ENCODE measurements around the gene GPA33.

Gene GPA33, protein sequence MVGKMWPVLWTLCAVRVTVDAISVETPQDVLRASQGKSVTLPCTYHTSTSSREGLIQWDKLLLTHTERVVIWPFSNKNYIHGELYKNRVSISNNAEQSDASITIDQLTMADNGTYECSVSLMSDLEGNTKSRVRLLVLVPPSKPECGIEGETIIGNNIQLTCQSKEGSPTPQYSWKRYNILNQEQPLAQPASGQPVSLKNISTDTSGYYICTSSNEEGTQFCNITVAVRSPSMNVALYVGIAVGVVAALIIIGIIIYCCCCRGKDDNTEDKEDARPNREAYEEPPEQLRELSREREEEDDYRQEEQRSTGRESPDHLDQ

DNA sequence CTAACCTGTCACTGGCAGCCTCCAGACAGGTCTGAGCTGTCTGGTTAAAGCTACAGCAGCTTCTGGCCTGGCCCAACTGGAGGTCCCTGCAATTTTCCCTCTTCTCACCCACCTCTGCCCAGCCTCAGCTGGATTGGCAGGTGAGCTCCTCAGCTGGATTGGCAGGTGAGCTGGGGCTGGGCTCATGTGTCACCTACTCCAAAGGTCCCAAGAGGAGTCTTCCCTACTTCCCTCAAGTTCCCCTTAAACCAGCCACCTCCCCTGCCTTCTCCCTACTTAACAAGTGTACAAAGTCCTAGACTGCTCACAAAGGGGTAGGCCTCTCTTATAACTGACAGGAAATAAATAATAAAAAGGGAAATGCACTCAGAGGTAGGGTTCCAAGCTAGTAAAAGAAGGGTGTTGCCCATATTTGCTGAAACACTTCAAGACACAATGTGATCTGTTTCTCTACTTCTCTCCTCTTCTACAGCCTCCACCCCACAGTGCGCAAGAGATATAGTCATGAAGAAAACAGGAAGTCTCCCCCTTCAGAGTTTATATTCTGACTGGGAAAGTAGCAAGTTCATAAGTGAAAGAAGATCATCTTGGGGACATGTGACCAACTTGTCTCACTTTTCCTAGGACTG is at the start of gene GPA33:
TSS of gene GPA33 (minus strand) at position 64 of the 629 bp plus-strand sequence. CDS start 90 bp downstream, outside the sequence.
- DNase-seq (ENCODE audit: low spot score), result no peak

DNA sequence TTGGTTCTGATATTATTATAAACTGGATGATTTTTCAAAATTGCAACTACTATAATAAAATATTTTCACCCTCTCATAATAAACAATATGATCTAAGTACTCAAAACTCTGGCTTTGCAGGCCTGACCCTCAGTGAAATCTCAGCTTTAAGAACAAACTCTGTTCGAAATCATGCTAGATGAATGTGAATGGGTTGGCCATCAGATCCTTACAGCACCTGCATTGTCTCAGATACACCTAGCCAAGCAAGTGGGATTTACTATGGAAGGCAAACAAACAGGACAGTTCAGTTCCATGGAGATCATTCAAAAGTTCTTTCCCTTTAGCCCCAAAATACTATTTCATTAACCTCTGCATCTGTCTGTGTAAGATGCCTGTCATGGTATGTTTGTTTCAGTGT is 48.5 kb upstream of the GPA33 start:
- no peak for DNase-seq (ENCODE audit: low spot score)

DNA sequence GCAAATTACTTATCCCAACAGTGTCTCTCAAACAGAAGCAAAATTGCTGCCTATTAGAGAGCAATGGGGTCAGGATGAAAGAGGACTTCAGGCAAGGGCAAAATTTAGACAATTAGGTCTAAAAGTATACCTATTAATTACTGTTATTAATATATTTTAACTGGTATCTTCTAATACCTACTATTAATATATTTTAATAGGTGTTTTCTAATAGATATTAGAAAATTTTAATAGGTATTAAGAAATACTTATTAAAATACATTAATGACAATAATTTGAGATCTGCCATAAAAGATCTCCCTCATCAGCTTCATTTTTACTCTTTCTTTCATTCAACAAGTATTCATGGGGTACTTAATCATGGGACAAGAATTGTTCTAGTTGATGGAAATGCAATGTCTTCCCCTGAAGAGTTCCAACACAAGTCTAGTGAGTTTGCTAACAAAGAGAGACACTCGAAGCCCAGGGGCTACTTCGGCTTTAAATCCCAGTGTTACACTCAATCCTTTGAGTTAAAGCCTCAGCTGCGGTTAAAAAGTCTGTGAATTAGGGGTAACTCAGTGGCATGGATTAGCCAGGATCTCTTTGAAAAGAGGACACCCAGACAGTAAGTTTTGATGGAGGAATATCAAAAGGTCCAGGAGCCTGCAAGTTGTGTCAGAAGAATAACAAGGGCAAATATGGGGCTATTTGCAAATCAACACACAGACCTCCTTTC is 47.8 kb upstream of the GPA33 start:
- no peak for DNase-seq (ENCODE audit: low spot score)

DNA sequence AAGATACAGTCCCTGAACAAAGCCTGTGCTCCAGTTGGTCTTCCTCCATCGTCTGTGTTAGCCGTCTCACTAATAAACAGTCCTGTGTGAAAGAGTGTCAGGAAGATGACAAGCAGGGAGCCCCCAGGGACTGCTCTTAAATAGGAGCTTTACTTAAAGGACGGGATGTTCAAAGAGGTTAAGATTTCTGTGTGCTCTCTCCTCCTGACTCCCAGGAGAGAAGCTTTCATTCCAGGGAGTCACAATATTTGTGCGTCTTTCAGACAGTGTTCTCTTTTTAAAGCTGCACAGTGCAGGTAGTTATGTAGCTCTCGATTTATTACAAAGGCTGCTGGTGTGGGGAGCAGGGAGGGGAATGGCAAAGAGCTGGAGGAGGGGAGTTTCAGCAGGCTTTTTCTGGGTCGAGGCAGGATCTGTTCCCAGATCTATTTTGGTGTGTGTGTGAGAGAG is 47.2 kb upstream of the GPA33 start:
- no peak for DNase-seq (ENCODE audit: low spot score)

DNA sequence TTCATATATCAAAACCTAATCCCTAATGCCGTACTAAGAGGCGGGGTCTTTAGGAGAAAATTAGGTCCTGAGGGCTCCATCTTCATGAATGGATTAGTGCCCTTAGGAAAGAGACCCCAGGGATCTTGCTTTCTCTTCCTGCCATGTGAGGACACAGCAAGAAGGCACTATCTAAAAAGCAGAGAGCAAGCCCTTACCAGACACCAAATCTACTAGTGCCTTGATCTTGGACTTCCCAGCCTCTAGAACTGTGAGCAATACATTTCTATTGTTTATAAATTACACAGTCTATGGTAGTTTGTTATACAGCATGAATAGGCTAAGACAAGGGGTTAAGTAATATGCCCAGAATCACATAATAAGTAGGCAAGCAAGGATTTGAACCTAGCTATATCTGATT is 46.6 kb upstream of the GPA33 start:
- no peak for DNase-seq (ENCODE audit: low spot score)

DNA sequence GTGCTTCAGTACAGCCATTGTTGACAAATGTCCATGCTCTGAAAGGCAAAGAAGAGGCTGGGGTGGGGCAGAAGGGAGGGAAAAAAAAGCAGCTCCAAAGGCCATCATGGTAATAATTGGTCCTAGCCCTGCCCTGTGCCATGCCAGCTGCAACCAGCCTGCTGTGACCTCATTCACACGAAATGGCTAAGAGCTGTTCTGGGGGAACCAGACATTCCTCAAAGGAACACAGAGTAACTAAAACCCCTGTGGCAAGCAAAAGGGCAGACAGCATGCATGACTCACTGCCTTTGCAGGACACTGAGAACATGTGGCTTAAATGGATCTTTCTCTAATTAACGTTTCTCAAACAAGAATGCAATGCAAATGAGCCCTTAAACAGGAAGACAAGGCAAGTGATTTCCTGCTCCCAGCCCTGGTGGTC is 46.0 kb upstream of the GPA33 start:
- peak; percentile 52 for DNase-seq (ENCODE audit: low spot score)

DNA sequence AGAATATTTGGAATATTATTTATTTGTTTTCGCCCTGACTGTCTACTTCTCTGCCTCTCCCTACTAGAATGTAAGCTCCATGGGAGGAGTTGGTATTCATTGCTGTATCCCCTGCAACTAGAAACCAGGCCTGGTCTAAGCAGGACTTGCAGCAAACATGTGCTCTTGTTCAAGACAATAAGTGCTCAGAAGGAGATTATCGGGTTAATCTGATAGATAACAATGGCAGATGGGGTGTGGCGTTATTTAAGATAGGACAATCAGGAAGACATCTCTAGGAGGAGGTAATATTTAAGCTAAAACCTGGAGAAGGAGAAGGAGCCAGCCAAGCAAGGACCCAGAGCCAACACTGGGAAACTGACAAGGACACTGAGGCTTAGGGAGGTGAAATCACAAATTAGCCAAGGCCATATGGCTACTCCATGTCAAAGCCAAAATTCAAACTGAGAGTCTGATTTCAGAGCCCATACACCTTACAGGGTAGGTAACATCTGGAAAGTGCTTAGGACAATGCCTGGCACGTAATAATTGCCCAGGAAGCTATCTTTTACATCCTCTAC is 45.2 kb upstream of the GPA33 start:
- no peak for DNase-seq (ENCODE audit: low spot score)

DNA sequence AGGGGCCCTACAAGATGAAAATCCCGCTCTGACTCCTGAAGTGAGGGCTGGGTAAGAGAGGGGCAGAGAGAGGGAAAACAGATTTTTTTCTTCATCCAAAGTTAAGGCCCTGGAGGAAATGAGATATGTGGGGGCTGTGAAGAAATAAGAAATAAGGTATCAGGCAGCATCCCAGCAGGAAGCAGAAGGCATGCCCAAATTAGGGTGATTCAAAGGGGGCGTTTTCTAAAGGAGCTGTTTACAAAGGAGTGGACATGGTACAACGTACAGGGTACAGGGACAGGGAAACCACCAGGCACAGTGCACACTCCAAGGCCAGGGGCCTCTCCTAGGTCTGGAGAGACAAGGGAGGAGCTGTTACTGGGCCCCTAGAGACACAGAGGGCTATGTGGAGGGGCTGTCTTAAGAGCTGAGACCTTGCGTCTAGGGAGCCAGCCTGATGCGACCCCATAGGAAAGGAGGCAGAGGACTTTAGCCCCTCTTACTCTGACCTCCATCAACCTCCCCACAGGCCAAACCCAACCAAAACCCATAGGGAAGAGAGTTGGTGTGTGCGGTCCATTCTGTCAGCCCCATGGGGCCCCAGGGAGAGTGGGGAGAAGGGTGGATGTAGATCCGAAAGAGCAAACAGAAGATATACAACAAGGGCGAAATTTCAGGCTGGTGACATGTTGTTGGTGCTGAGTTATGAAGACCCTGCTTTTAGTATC is 42.3 kb upstream of the GPA33 start:
- no peak for DNase-seq (ENCODE audit: low spot score)

DNA sequence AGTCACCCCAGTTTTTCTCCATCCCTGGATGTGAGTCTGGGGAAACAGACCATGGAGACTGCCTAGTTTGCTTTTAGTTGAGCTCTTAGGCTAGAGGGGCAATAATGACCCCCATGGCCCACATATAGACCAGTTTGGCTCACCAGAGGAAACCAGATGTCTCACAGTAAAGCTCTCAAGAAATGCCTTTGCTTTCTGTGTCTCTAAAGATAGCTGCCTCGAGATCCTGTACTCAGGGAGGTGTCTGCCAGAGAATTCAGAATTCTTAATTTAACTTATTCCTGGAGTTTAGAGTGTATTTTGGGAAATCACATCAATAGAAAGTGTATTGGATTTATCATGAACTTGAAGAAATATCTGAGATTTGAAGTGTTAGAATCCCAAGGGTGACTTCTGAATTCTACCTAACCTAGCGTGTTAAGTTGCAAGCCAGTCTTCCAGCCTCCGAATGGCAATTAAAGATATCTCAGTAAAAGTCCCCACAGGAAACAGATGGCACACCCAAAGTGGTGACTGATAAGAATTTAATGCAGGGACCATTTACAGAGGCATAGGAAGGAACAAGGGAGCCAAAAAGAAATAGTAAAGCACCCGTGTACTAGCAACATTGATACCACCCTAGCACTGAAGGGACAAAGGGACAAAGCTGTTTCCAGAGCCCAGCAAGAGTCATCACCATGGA is 40.8 kb upstream of the GPA33 start:
- no peak for DNase-seq (ENCODE audit: low spot score)

DNA sequence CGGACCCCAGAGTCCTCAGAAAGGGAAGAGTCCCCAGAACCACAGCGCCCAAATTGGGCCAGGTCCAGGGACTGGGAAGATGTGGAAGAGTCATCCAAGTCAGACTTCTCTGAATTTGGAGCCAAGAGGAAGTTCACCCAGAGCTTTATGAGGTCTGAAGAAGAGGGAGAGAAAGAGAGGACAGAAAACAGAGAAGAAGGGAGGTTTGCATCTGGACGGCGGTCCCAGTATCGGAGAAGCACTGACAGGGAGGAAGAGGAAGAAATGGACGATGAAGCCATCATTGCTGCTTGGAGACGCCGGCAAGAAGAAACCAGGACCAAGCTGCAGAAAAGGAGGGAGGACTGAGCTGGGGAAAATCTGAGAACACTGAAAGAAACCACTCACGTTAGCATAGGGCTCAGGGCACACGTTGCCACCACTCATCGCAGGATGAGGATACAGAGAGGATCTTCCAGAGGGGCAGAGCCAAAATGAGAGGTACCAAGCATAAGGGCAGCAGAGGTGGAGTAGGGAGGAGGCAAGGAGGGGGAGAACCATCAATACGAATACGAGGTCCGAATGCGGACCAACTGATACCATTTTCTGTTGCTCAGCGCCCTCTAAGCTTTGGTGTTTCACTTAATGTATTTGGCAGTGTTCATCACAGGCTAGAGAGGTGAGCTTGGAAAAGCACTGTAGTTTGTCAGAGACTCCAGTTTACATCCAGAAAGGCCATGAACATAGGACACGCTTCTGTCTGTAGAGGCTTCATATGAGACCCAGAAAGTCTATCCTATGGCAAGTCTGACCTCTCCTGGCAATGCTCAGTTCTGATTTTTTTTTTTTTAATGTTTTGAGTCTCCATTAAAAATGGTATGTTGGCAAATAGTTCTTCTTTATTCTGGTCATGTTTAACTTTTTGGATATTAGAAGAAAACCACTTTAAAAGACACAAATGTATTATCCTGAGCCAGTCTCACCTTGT is 38.4 kb upstream of the GPA33 start:
- no peak for DNase-seq (ENCODE audit: low spot score)

DNA sequence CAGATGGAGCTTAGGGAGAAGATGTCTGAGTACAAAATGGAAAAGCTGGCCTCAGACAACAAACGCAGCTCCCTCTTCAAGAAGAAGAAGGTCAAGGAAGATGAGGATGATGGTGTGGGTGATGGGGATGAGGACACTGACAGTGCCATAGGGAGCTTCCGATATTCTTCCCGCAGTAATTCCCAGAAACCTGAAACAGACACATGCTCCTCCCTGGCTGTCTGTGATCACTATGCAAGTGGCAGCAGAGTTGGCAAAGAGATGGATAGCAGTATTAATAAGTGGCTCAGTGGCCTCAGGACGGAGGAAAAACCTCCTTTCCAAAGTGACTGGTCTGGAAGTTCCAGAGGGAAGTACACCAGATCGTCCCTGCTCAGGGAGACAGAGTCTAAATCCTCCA is 37.5 kb upstream of the GPA33 start:
- no peak for DNase-seq (ENCODE audit: low spot score)

DNA sequence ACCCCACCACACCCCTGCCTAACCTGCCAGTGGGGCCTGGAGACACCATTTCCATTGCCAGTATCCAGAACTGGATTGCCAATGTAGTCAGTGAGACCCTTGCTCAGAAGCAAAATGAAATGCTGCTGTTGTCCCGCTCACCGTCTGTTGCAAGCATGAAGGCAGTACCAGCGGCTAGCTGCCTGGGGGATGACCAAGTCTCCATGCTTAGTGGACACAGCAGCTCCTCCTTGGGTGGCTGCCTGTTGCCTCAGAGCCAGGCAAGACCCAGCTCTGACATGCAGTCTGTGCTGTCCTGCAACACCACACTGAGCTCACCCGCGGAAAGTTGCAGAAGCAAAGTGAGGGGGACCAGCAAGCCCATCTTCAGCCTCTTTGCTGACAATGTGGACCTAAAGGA is 37.1 kb upstream of the GPA33 start:
- DNase-seq (ENCODE audit: low spot score), result no peak

DNA sequence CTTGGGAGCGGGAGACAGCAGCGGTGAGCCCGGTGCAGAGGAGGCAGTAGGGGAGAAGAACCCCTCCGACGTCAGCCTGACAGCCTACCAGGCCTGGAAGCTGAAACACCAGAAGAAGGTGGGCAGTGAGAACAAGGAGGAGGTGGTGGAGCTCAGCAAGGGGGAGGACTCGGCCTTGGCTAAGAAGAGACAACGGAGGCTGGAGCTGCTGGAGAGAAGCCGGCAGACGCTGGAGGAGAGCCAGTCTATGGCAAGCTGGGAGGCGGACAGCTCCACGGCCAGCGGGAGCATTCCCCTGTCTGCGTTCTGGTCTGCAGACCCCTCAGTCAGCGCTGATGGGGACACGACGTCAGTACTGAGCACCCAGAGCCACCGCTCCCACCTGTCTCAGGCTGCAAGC is 36.6 kb upstream of the GPA33 start:
- DNase-seq (ENCODE audit: low spot score), result no peak

DNA sequence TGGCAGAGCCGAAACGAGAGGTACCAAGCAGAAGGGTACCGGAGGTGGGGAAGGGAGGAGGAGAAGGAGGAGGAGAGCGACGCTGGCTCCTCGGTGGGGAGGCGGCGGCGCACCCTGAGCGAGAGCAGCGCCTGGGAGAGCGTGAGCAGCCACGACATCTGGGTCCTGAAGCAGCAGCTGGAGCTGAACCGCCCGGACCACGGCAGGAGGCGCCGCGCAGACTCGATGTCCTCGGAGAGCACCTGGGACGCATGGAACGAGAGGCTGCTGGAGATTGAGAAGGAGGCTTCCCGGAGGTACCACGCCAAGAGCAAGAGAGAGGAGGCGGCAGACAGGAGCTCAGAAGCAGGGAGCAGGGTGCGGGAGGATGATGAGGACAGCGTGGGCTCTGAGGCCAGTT is 36.1 kb upstream of the GPA33 start:
- no peak for DNase-seq (ENCODE audit: low spot score)

DNA sequence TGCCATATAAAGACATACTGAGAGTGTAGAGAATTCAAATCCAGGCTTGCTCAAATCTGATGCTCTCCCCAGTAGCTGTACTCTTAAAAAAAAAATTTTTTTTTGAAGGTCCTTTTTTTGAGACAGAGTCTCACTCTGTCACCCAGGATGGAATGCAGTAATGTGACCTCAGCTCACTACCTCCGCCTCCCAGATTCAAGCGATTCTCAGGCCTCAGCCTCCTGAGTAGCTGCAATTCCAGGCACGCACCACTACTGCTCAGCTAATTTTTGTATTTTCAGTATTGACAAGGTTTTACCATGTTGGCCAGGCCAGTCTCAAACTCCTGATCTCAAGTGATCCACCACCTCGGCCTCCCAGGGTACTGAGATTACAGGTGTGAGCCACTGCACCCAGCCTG is 32.4 kb upstream of the GPA33 start:
- DNase-seq (ENCODE audit: low spot score), result no peak

DNA sequence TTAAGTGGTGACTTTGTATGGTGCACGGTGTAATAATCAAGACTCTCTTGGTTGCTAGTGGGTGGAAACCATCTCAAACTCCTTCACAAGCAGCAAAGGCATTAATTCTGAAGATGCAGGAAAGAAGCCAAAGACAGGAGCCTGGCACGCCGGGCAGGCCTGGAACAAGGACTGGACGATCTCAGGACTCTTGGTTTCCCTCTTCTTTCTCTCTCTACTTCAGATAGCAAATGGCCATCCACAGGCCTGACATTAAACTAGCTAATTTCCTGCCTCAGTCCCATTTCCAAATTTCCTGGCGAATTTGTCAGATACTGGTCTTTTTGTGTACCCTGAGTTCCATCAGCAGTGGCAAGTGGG is 31.9 kb upstream of the GPA33 start:
- no peak for DNase-seq (ENCODE audit: low spot score)

DNA sequence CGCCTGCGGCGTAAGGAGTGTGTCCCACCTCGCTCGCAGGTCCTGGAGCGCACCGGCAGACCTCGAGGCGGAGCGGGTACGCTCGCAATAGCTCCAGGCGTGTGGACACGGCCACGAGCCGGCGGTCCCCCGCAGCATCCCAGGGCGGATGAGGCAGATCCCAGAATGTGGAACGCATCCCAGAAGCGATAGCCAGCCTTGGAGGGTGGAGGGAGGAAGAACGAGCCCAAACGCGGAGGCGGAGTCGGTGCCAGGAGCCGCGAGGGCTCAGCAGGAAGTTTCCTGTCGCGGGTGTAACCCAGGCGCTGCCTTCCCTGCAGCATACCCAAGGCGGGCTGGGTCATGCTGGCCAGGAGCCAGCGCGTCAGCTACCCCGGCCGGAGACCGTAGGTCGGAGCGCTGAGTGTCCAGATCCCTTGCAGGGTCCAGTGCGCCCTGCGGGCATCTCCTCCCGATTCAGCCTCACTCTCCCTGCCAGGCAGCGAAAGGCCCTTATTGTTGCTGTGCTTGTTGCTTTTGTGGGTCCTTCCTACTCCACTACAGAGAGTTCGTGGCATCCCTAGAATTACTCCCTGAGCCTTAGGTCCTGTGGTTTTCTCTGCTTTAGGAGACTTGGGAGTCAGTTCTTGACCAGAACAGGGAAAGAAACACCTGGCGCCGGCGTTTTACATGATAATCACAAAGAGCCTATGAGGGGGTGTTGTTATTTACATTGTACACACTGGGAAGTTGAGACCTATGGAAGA is 31.4 kb upstream of the GPA33 start:
- peak; percentile 59 for DNase-seq (ENCODE audit: low spot score)

DNA sequence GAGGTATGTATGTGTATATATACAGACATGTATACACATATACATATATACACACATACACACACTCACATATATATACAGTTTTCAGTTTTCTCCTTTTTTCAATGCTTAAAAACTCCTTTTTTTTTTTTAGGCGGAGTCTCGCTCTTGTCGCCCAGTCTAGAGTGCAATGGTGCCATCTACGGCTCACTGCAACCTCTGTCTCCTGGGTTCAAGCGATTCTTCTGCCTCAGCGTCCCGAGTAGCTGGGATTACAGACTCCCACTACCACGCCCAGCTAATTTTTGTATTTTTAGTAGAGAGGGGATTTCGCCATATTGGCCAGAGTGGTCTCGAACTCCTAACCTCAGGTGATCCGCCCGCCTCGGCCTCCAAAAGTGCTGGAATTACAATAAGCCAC is 30.7 kb upstream of the GPA33 start:
- no peak for DNase-seq (ENCODE audit: low spot score)

DNA sequence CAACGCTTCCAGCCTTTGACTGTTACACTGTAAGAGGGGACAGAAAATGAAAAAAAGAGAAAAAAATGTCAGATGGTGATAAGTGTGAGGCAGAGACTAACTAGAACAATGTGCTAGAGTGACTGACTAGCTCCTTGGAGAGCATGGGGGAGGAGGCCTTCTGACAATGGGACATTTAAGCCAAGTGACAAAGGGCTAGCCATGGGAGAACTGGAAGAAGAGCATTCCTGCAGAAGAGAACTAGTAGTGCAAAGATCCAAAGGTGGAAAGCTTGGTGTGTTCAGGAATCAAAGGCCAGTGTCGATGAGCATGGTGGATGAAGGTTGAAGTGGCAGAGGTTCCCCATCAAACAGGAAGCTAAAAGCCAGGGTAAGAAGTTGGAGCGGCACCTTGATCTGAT is 29.5 kb upstream of the GPA33 start:
- DNase-seq (ENCODE audit: low spot score), result no peak

DNA sequence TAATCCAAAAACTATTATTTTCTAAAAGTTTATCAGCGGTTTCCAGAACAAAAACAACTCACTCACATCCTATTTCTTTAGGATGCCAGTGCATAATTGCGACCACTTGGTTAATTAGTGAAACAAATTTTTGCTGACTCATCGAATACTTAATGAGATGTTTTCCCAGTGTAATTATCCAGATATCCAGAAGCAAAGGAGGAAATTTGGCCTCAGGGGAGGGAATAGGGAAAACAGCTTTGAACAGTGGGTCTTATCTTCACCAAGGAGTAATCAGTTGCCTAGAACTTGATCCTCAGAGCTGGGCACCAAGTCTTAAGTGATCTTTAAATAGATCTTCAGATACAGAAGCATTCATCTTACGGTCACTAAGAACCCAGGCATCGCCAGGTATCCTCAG is 28.0 kb upstream of the GPA33 start:
- DNase-seq (ENCODE audit: low spot score), result no peak
